ES-I3 (cell line): ENCODE results near the gene DGKA.
"Not testable (repeated sequence)": the region's sequence is repeated elsewhere in the genome, so short reads cannot be mapped to it uniquely, and the experiment has no call there.

Source experiments
- H3K36me3 ChIP-seq: 2 replicates; pipeline ENCODE4 v1.6.1; 2013; ENCODE audit warnings: mild to moderate bottlenecking, low read length, control low read depth, moderate library complexity; ENCODE audit not compliant: insufficient read depth
- H3K4me1 ChIP-seq: 2 replicates; pipeline ENCODE4 v1.6.1; 2013; ENCODE audit warnings: mild to moderate bottlenecking, control low read depth, low read length; ENCODE audit not compliant: insufficient read depth
- H3K9ac ChIP-seq: 2 replicates; pipeline ENCODE4 v1.6.1; 2013; ENCODE audit warnings: low read depth, mild to moderate bottlenecking, low read length, moderate library complexity
- H3K9me3 ChIP-seq: 2 replicates; pipeline ENCODE4 v1.6.1; 2013; ENCODE audit warnings: mild to moderate bottlenecking, low read length, moderate library complexity; ENCODE audit not compliant: control insufficient read depth, insufficient read depth

The DGKA gene

GRCh38 chr12:55970775-55971174, 39.8 kb downstream of the DGKA start:
- Histone ChIP-seq H3K9me3 (no peaks in the 10 kb centered on the region), H3K4me1 (peaks cover 5% of the 10 kb centered on the region; the same call in 1 of the 2 replicates), H3K36me3 (no peaks in the 10 kb centered on the region), H3K9ac (no peak overlapping the region)

- Histone ChIP-seq H3K4me1 (peaks cover 5% of the 10 kb centered on the region; the same call in 1 of the 2 replicates), H3K9me3 (no peaks in the 10 kb centered on the region), H3K9ac (no peak overlapping the region), H3K36me3 (no peaks in the 10 kb centered on the region; the same call in 1 of the 2 replicates)
Measured at GRCh38 chr12:55972042-55972441, 41.1 kb downstream of the DGKA start.

DNA sequence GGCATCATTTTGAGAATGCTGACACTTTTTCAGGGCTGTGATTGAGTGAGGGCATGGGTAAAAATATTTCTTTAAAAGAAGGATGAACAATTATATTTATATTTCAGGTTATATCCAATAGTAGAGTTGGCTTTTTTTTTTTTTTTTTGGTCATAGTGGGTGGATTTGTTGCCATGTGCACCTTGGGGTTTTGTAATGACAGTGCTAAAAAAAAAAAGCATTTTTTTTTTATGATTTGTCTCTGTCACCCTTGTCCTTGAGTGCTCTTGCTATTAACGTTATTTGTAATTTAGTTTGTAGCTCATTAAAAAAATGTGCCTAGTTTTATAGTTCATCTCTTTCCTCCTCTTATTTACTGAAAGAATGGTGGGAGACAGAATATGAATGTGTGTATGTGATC, 41.5 kb downstream of the DGKA start:
- Histone ChIP-seq H3K36me3 (peaks cover under 1% of the 10 kb centered on the region; the same call in 1 of the 2 replicates), H3K9me3 (no peaks in the 10 kb centered on the region), H3K9ac (peak overlapping the region; percentile 62), H3K4me1 (peaks cover 5% of the 10 kb centered on the region; the same call in 1 of the 2 replicates)

DNA sequence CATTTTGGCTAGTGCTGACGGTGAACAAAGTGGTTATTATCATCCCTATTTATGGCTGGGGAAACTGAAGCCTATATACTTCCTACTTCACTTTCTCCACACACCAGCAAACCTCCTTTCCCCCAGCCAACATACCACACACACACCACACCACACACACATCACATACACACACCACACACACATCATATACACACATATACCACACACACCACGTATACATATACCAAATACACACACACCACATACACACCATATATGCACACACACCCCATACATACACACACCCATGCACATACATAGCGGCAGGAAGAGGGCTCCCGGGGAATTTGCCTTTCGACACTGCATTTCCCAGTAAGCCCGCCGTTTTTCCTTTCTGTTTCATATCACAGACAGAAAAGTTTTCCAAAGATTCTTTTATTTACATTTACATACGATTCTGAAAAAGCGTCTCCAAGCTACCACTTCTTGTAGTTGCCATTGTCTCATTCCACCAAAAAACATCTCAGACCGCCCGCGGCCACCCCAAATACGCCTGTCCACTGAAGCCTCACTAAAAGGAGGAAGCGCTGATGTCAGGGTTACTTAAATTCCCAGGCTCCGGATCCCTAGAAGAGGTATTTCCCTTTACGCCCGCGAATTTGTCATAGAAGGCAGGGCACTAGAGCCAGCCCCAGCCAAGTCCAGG, 42.1 kb downstream of the DGKA start:
- Histone ChIP-seq H3K9me3 (no peaks in the 10 kb centered on the region), H3K4me1 (peaks cover 5% of the 10 kb centered on the region; the same call in 1 of the 2 replicates), H3K36me3 (peaks cover 3% of the 10 kb centered on the region; the same call in 1 of the 2 replicates), H3K9ac (peak overlapping the region; percentile 62)

DNA sequence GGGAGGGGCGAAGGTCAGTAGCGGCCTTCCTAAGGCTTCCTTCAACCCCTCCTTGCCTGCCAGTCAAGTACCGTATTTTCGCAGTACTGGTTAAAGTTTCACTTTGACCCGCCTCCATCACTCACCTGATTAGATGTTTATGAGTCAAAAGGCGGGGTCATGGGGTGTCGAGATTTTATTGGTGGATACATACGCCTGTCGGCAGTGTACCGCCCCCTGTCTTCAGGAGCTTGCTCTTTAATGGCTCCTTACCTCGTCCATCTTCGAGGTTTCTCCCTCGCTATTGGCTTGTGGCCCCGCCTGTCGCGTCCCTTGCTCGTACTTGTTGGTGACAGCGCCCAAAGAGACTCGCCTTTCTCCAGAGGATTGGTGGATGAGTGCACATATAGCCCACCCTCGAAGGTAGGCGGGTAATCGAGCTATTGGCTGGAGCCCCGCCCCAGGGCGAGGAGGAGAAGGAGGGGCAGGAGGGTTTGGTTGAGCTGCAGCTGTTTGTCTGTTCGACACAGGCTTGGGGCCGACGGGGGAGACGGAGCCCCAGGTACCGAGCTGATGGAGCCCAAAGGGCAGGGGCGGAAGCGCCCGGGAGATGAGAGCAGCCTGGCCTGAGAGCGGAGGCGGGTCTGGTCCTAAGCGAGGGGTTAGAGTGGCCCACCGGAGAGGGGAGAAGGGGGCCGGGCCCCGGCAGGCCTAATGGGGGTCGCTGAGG, 42.8 kb downstream of the DGKA start, which contains the start of gene RAB5B:
Gene RAB5B (plus strand): TSS at position 480 of the 709 bp plus-strand sequence. CDS start 12,883 bp downstream, outside the sequence.
- H3K36me3 ChIP-seq = peaks cover 3% of the 10 kb centered on the region; the same call in 1 of the 2 replicates
- peaks cover 5% of the 10 kb centered on the region; the same call in 1 of the 2 replicates for H3K4me1 ChIP-seq
- H3K9ac ChIP-seq = peak within 1 kb of the TSS; percentile 90
- H3K9me3 ChIP-seq = no peaks in the 10 kb centered on the region

DNA sequence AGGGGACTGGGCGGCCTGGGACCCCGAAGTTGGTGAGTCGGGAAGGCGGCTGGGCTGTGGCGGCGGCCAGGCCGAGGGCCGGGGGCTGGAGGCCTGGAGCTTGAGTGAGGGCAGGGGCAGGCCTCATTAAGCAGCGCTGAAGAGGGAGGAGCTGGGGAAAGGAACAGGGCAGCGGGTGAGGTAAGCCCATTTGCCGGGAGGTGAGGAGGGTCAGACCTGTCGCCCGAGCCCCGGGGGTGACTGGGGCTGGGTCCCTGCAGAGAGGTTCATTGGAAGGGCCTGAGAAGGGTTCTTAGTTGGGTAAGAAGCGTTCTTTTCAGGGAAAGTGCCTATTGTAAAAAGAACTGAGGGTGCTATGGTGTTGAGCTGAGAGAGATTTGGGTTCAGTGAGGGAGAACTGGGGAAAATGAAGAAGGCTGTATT, 43.4 kb downstream of the DGKA start:
- H3K4me1 ChIP-seq = peaks cover 5% of the 10 kb centered on the region; the same call in 1 of the 2 replicates
- peaks cover 3% of the 10 kb centered on the region; the same call in 1 of the 2 replicates for H3K36me3 ChIP-seq
- H3K9me3 ChIP-seq = no peaks in the 10 kb centered on the region
- peak overlapping the region; percentile 90 for H3K9ac ChIP-seq

GRCh38 chr12:55978393-55978792, 47.4 kb downstream of the DGKA start:
- H3K9me3 ChIP-seq = no peaks in the 10 kb centered on the region
- peaks cover 5% of the 10 kb centered on the region; the same call in 1 of the 2 replicates for H3K4me1 ChIP-seq
- H3K36me3 ChIP-seq = peaks cover 3% of the 10 kb centered on the region; the same call in 1 of the 2 replicates
- H3K9ac ChIP-seq = no peak overlapping the region

DNA sequence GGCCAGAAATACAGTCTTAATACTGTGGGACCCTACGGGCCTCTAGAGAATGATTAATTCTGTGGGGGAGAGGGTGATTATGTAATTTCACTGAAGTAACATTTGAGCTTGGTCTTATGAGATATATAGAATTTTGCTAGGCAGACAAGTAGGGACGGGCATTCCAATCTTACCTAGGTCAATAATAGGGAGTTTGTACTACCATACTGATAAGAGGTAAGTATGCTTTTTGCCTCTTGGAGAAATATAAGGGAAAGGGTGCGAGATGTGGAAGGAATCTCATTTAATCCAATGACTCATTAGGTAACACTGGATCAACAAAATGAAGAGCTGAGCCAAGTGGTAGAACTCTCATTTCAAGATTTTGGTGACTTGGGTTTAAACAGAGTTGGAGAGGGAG, 48.1 kb downstream of the DGKA start:
- H3K36me3 ChIP-seq = peaks cover 3% of the 10 kb centered on the region; the same call in 1 of the 2 replicates

DNA sequence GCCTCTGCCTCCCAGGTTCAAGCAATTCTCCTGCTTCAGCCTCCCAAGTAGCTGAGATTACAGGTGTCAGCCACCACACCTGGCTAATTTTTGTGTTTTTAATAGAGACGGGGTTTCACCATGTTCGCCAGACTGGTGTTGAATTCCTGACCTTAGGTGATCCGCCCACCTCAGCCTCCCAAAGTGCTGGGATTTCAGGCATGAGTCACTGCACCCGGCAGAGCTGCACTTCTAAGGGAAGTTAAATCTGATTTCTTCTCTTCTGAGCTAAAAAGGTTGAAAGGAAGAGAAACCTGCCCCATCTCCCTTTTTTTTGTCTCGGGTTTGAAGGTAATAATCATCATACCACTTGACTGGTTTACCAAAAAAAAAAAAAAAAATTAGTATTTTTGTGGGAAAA, 50.9 kb downstream of the DGKA start:
- not testable (repeated sequence) for H3K9ac ChIP-seq, H3K9me3 ChIP-seq, H3K4me1 ChIP-seq, H3K36me3 ChIP-seq

More for the DNA sequence above, 48.1 kb downstream of the DGKA start:
- no peak overlapping the region for H3K9ac ChIP-seq
- H3K9me3 ChIP-seq = no peaks in the 10 kb centered on the region
- H3K4me1 ChIP-seq = peaks cover 5% of the 10 kb centered on the region; the same call in 1 of the 2 replicates

DNA sequence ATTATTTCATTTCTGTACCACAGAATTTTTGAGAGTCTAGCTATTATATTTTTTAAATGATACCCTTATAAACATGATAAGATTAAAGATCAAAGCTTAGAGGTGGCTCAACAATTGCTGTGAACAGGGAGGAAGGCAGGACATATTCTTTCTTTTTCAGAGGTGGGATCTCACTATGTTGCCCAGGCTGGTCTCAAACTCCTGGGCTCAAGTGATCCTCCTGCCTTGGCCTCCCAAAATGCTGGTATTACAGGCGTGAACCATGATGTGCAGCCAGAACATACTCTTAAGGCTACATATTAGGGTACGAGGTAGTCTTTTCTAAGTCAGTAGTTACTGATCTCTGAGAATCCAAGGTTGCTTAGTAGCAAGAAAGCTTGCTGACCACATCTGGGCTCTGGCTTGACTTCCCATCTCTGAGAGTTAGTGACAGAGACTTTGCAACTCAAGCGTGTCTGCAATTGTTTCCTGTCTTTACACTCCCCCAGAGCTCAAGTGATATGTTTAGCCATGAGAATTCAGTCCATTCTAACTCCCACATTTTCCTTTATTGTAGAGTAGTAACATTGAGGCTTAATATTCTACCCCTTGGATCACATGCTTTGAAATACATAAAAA, 51.5 kb downstream of the DGKA start:
- peaks cover 3% of the 10 kb centered on the region; the same call in 1 of the 2 replicates for H3K36me3 ChIP-seq
- H3K9me3 ChIP-seq = no peaks in the 10 kb centered on the region
- H3K9ac ChIP-seq = no peak overlapping the region
- no peaks in the 10 kb centered on the region for H3K4me1 ChIP-seq

GRCh38 chr12:55983232-55983842, 52.4 kb downstream of the DGKA start:
- no peaks in the 10 kb centered on the region for H3K4me1 ChIP-seq
- H3K9ac ChIP-seq = no peak overlapping the region
- no peaks in the 10 kb centered on the region for H3K9me3 ChIP-seq
- H3K36me3 ChIP-seq = no peaks in the 10 kb centered on the region; the same call in 1 of the 2 replicates

DNA sequence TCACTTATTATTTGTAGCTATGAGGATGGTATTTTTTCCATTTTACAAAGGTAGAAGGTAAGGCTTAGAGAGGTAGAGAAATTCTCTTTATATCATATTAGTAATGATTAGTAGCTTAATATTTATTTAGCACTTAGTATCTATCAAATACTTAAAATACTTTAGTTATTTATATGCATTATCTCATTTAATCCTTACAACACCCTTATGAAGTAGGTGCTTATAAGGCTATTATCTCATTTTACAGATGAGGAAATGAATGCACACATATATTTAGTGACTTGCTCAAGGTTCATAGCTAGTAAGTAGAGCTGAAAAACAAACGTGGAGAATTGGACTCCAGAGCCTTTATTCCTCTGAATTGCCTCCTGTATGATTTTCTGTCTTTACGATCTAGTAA, 53.9 kb downstream of the DGKA start:
- Histone ChIP-seq H3K9me3 (no peaks in the 10 kb centered on the region), H3K36me3 (peaks cover 3% of the 10 kb centered on the region), H3K9ac (no peak overlapping the region), H3K4me1 (no peaks in the 10 kb centered on the region)

DNA sequence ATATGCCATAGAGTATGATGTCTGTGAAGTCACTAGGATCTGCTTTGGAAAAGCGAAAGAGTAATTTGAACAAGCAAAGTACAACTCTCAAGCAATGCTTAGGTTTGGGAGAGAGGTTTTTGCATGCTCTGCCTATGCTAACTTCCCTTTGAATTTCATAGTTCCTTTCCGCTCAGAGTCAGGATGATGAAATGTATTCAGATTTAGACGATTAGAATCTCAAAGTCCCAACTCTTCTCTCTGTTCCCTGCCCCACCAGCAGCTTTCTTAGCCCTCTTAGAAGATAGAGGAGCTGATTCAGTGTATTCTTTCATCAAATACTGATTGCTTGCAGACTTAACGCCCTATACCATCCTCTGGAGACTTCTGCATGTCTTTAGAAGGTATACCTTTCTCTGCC, 54.4 kb downstream of the DGKA start:
- no peak overlapping the region for H3K9ac ChIP-seq
- peaks cover 6% of the 10 kb centered on the region for H3K36me3 ChIP-seq
- H3K4me1 ChIP-seq = no peaks in the 10 kb centered on the region
- no peaks in the 10 kb centered on the region for H3K9me3 ChIP-seq

- not testable (repeated sequence) for H3K4me1 ChIP-seq, H3K9me3 ChIP-seq, H3K9ac ChIP-seq
- peaks cover 12% of the 10 kb centered on the region for H3K36me3 ChIP-seq
Measured at GRCh38 chr12:55985976-55986375, 55.0 kb downstream of the DGKA start.
